ENCODE measurements around the gene SHB.

SHB gene

GRCh38 chr9:38079461-38080031 lies 10.5 kb upstream of the SHB start:
- Histone ChIP-seq H3K27me3 (ENCODE audit: insufficient read depth, low read length) (peaks cover 3% of the 10 kb centered on the region; the same call in 1 of the 2 replicates), H4K20me1 (ENCODE audit: insufficient read depth, low read length) (no peaks in the 10 kb centered on the region), H2AFZ (ENCODE audit: low read length) (no peak overlapping the region), H3K9me2 (ENCODE audit: low read depth, low read length) (no peaks in the 10 kb centered on the region), H3K9me3 (ENCODE audit: low read length) (no peaks in the 10 kb centered on the region), H3K4me3 (ENCODE audit: low read depth, low read length, poor library complexity, severe bottlenecking) (no peak overlapping the region), H3K4me1 (ENCODE audit: insufficient read depth, low read length, severe bottlenecking) (no peaks in the 10 kb centered on the region), H3K27ac (ENCODE audit: low read depth, low read length, poor library complexity, severe bottlenecking) (no peak overlapping the region), H3F3A (ENCODE audit: insufficient read depth, low read length) (no peaks in the 10 kb centered on the region), H3K79me2 (ENCODE audit: insufficient read depth, low read length) (no peaks in the 10 kb centered on the region), H3K9ac (ENCODE audit: low read length) (no peak overlapping the region), H3K36me3 (ENCODE audit: insufficient read depth, low read length) (no peaks in the 10 kb centered on the region), H3K4me2 (ENCODE audit: low read length) (no peak overlapping the region)
- TF ChIP-seq EZH2 (IDR thresholded peaks at IDR 0.05; ENCODE audit: borderline replicate concordance, low read length) = no peak
- TF ChIP-seq, protein P1, sequence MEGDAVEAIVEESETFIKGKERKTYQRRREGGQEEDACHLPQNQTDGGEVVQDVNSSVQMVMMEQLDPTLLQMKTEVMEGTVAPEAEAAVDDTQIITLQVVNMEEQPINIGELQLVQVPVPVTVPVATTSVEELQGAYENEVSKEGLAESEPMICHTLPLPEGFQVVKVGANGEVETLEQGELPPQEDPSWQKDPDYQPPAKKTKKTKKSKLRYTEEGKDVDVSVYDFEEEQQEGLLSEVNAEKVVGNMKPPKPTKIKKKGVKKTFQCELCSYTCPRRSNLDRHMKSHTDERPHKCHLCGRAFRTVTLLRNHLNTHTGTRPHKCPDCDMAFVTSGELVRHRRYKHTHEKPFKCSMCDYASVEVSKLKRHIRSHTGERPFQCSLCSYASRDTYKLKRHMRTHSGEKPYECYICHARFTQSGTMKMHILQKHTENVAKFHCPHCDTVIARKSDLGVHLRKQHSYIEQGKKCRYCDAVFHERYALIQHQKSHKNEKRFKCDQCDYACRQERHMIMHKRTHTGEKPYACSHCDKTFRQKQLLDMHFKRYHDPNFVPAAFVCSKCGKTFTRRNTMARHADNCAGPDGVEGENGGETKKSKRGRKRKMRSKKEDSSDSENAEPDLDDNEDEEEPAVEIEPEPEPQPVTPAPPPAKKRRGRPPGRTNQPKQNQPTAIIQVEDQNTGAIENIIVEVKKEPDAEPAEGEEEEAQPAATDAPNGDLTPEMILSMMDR (IDR thresholded peaks at IDR 0.05; ENCODE audit: low read length) = no peak

- H3K27ac ChIP-seq (ENCODE audit: low read depth, low read length, poor library complexity, severe bottlenecking) = no peak overlapping the region
- H3K79me2 ChIP-seq (ENCODE audit: insufficient read depth, low read length) = no peaks in the 10 kb centered on the region
- no peak overlapping the region for H2AFZ ChIP-seq (ENCODE audit: low read length)
- no peak overlapping the region for H3K4me3 ChIP-seq (ENCODE audit: low read depth, low read length, poor library complexity, severe bottlenecking)
- H3K9me2 ChIP-seq (ENCODE audit: low read depth, low read length) = no peaks in the 10 kb centered on the region
- H3K27me3 ChIP-seq (ENCODE audit: insufficient read depth, low read length) = no peaks in the 10 kb centered on the region; the same call in 1 of the 2 replicates
- no peak overlapping the region for H3K4me2 ChIP-seq (ENCODE audit: low read length)
- no peaks in the 10 kb centered on the region for H3K36me3 ChIP-seq (ENCODE audit: insufficient read depth, low read length)
- TF ChIP-seq, protein P1 (IDR thresholded peaks at IDR 0.05; ENCODE audit: low read length) = no peak
- TF ChIP-seq EZH2 (IDR thresholded peaks at IDR 0.05; ENCODE audit: borderline replicate concordance, low read length) = no peak
- no peaks in the 10 kb centered on the region for H3K4me1 ChIP-seq (ENCODE audit: insufficient read depth, low read length, severe bottlenecking)
- H4K20me1 ChIP-seq (ENCODE audit: insufficient read depth, low read length) = no peaks in the 10 kb centered on the region
- no peak overlapping the region for H3K9ac ChIP-seq (ENCODE audit: low read length)
- no peaks in the 10 kb centered on the region for H3K9me3 ChIP-seq (ENCODE audit: low read length)
- no peaks in the 10 kb centered on the region for H3F3A ChIP-seq (ENCODE audit: insufficient read depth, low read length)
These were observed 6.2 kb upstream of the SHB start for GRCh38 chr9:38075272-38075671.

DNA sequence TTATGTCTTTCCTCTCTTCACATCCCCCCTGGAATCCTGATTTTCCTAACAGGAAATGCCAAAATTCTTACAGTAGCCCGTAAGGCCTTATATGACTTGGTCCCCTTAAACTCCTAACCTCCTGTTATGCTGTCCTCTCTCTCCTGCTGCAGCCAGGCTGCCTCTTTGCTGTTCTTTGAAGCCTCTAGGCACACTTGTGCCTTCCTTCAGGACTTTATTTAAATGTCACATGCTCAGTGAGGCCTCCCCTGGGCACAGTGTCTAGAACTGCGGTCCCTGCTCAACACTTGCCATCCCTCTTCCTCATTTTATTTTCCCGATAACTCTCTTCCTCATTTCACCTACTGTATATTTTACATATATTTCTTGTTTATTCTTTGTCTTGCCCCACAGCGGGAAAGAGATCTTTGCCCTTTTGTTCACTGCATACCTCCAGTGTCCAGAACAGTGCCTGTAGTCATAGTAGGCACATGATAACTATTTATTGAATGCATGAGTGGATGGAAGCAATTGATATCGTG lies 5.5 kb upstream of the SHB start:
- H3K4me2 ChIP-seq (ENCODE audit: low read length) = no peak overlapping the region
- no peaks in the 10 kb centered on the region for H3F3A ChIP-seq (ENCODE audit: insufficient read depth, low read length)
- no peaks in the 10 kb centered on the region; the same call in 1 of the 2 replicates for H3K27me3 ChIP-seq (ENCODE audit: insufficient read depth, low read length)
- no peak overlapping the region for H2AFZ ChIP-seq (ENCODE audit: low read length)
- H3K36me3 ChIP-seq (ENCODE audit: insufficient read depth, low read length) = no peaks in the 10 kb centered on the region
- no peak overlapping the region for H3K4me3 ChIP-seq (ENCODE audit: low read depth, low read length, poor library complexity, severe bottlenecking)
- no peaks in the 10 kb centered on the region for H3K79me2 ChIP-seq (ENCODE audit: insufficient read depth, low read length)
- no peak overlapping the region for H3K27ac ChIP-seq (ENCODE audit: low read depth, low read length, poor library complexity, severe bottlenecking)
- H4K20me1 ChIP-seq (ENCODE audit: insufficient read depth, low read length) = no peaks in the 10 kb centered on the region
- no peaks in the 10 kb centered on the region for H3K9me2 ChIP-seq (ENCODE audit: low read depth, low read length)
- no peak overlapping the region for H3K9ac ChIP-seq (ENCODE audit: low read length)
- peaks cover 5% of the 10 kb centered on the region for H3K4me1 ChIP-seq (ENCODE audit: insufficient read depth, low read length, severe bottlenecking)
- TF ChIP-seq EZH2 (IDR thresholded peaks at IDR 0.05; ENCODE audit: borderline replicate concordance, low read length) = no peak
- TF ChIP-seq, protein P1 (IDR thresholded peaks at IDR 0.05; ENCODE audit: low read length) = no peak
- H3K9me3 ChIP-seq (ENCODE audit: low read length) = no peaks in the 10 kb centered on the region

Data from OCI-LY1 (cell line).